ENCODE measurements around the gene PRICKLE3.

The PRICKLE3 gene

GRCh38 chrX:49171752-49172279, 14.4 kb downstream of the PRICKLE3 start, which contains the start of gene PLP2:
Gene PLP2 (plus strand): TSS chrX:49171898. CDS start chrX:49172001, 103 bp downstream.
- peak within 1 kb of the TSS; percentile 95 for H3K9ac ChIP-seq (ENCODE audit: low read depth, low read length, poor library complexity, severe bottlenecking)

GRCh38 chrX:49167740-49168108, 18.4 kb downstream of the PRICKLE3 start:
- peaks cover 1% of the 10 kb centered on the region for H4K20me1 ChIP-seq (ENCODE audit: insufficient read depth, low read length, poor library complexity, severe bottlenecking)
- H3K4me3 ChIP-seq (ENCODE audit: low read length, poor library complexity, severe bottlenecking), result peak overlapping the region; percentile 76
- peaks cover 18% of the 10 kb centered on the region for H3K4me1 ChIP-seq (ENCODE audit: insufficient read depth, low read length, poor library complexity, severe bottlenecking)
- peaks cover 8% of the 10 kb centered on the region; the same call in 1 of the 2 replicates for H3F3A ChIP-seq (ENCODE audit: low read depth)
- H3K9me3 ChIP-seq (ENCODE audit: insufficient read depth, low read depth, low read length), result no peaks in the 10 kb centered on the region
- H3K4me2 ChIP-seq (ENCODE audit: low read depth, low read length, poor library complexity, severe bottlenecking), result peak overlapping the region; percentile 76
- H3K9me2 ChIP-seq (replicated peaks; ENCODE audit: low read depth, low read length), result no peaks in the 10 kb centered on the region
- peak overlapping the region; percentile 82 for H3K9ac ChIP-seq (ENCODE audit: low read depth, low read length, poor library complexity, severe bottlenecking)
- no peak overlapping the region for H2AFZ ChIP-seq (ENCODE audit: low read length)
- H3K36me3 ChIP-seq (ENCODE audit: insufficient read depth, low read length), result no peaks in the 10 kb centered on the region
- TF ChIP-seq EZH2phosphoT487 (IDR thresholded peaks at IDR 0.05; ENCODE audit: borderline replicate concordance), result no peak
- TF ChIP-seq CTCF (conservative IDR thresholded peaks at IDR 0.05; ENCODE audit: low read length), result no peak
- no peaks in the 10 kb centered on the region for H3K27me3 ChIP-seq (ENCODE audit: insufficient read depth, low read length, poor library complexity, severe bottlenecking)
- H3K79me2 ChIP-seq (ENCODE audit: insufficient read depth, low read length), result peaks cover 4% of the 10 kb centered on the region

More at GRCh38 chrX:49171752-49172279, 14.4 kb downstream of the PRICKLE3 start, which contains the start of gene PLP2:
- H2AFZ ChIP-seq (ENCODE audit: low read length), result peak within 1 kb of the TSS; percentile 73
- no peaks in the 10 kb centered on the region for H3K27me3 ChIP-seq (ENCODE audit: insufficient read depth, low read length, poor library complexity, severe bottlenecking)
- H3F3A ChIP-seq (ENCODE audit: low read depth), result peaks cover 4% of the 10 kb centered on the region; the same call in 1 of the 2 replicates
- peaks cover 15% of the 10 kb centered on the region for H4K20me1 ChIP-seq (ENCODE audit: insufficient read depth, low read length, poor library complexity, severe bottlenecking)
- peak within 1 kb of the TSS; percentile 90 for H3K4me3 ChIP-seq (ENCODE audit: low read length, poor library complexity, severe bottlenecking)
- no peak for TF ChIP-seq CTCF (conservative IDR thresholded peaks at IDR 0.05; ENCODE audit: low read length)
- TF ChIP-seq EZH2phosphoT487 (IDR thresholded peaks at IDR 0.05; ENCODE audit: borderline replicate concordance), result no peak
- no peaks in the 10 kb centered on the region for H3K9me3 ChIP-seq (ENCODE audit: insufficient read depth, low read depth, low read length)
- H3K4me2 ChIP-seq (ENCODE audit: low read depth, low read length, poor library complexity, severe bottlenecking), result peak within 1 kb of the TSS; percentile 94
- no peaks in the 10 kb centered on the region for H3K36me3 ChIP-seq (ENCODE audit: insufficient read depth, low read length)
- H3K9me2 ChIP-seq (replicated peaks; ENCODE audit: low read depth, low read length), result no peaks in the 10 kb centered on the region
- H3K79me2 ChIP-seq (ENCODE audit: insufficient read depth, low read length), result peaks cover 24% of the 10 kb centered on the region
- peaks cover 19% of the 10 kb centered on the region for H3K4me1 ChIP-seq (ENCODE audit: insufficient read depth, low read length, poor library complexity, severe bottlenecking)

- Histone ChIP-seq H3K4me1 (ENCODE audit: insufficient read depth, low read length, poor library complexity, severe bottlenecking) (peaks cover 18% of the 10 kb centered on the region), H3K9ac (ENCODE audit: low read depth, low read length, poor library complexity, severe bottlenecking) (peak overlapping the region; percentile 82), H3K9me2 (replicated peaks; ENCODE audit: low read depth, low read length) (no peaks in the 10 kb centered on the region), H3K4me3 (ENCODE audit: low read length, poor library complexity, severe bottlenecking) (peak overlapping the region; percentile 76), H4K20me1 (ENCODE audit: insufficient read depth, low read length, poor library complexity, severe bottlenecking) (no peaks in the 10 kb centered on the region), H3F3A (ENCODE audit: low read depth) (peaks cover 8% of the 10 kb centered on the region; the same call in 1 of the 2 replicates), H2AFZ (ENCODE audit: low read length) (0 out of 2 replicates have a peak overlapping the region, but pooled peaks have one; percentile 10), H3K9me3 (ENCODE audit: insufficient read depth, low read depth, low read length) (no peaks in the 10 kb centered on the region), H3K4me2 (ENCODE audit: low read depth, low read length, poor library complexity, severe bottlenecking) (peak overlapping the region; percentile 76), H3K27me3 (ENCODE audit: insufficient read depth, low read length, poor library complexity, severe bottlenecking) (no peaks in the 10 kb centered on the region), H3K36me3 (ENCODE audit: insufficient read depth, low read length) (no peaks in the 10 kb centered on the region), H3K79me2 (ENCODE audit: insufficient read depth, low read length) (no peaks in the 10 kb centered on the region)
- no peak for TF ChIP-seq EZH2phosphoT487 (IDR thresholded peaks at IDR 0.05; ENCODE audit: borderline replicate concordance)
- no peak for TF ChIP-seq CTCF (conservative IDR thresholded peaks at IDR 0.05; ENCODE audit: low read length)
These were observed 19.0 kb downstream of the PRICKLE3 start for GRCh38 chrX:49166914-49167739.
